OCI-LY1 (cell line): ENCODE data around the gene EMILIN3.

ENCODE experiments used
- EZH2 ChIP-seq: fragments of 200-600 bp; sonication (generic), shearing (Covaris generic); IDR thresholded peaks from 2 replicates; pipeline ENCODE4 v1.8.0; 2017; ENCODE audit warnings: borderline replicate concordance, mixed run types, mild to moderate bottlenecking, antibody characterized with exemption, low read length, moderate library complexity, mixed read lengths
- TF ChIP-seq, protein P1 (sequence below): fragments of 200-600 bp; sonication (generic), shearing (Covaris generic); IDR thresholded peaks from 2 replicates; pipeline ENCODE4 v1.5.1; 2017; ENCODE audit warnings: mild to moderate bottlenecking, antibody characterized with exemption, low read length, moderate library complexity, mixed read lengths

DNA sequence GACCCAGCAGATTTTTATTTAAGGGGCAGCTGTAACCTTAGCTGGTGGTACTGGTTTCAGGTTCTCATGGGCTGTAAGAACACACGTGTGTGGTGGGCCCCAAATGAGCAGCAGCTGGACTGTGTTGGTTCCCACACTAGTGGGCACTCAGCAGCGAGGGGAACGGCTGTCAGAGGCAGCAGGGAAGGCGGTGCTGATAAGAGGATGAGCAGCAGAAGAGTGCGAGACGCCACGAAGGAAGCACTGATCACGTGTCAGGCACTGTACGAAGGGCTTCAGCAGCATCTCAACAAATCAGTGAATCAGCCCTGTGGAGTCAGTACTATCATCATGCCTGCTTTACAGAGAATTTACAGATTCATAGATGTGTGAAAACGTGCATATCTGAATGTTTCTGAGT is 41.0 kb upstream of the EMILIN3 start:
- TF ChIP-seq, protein P1, sequence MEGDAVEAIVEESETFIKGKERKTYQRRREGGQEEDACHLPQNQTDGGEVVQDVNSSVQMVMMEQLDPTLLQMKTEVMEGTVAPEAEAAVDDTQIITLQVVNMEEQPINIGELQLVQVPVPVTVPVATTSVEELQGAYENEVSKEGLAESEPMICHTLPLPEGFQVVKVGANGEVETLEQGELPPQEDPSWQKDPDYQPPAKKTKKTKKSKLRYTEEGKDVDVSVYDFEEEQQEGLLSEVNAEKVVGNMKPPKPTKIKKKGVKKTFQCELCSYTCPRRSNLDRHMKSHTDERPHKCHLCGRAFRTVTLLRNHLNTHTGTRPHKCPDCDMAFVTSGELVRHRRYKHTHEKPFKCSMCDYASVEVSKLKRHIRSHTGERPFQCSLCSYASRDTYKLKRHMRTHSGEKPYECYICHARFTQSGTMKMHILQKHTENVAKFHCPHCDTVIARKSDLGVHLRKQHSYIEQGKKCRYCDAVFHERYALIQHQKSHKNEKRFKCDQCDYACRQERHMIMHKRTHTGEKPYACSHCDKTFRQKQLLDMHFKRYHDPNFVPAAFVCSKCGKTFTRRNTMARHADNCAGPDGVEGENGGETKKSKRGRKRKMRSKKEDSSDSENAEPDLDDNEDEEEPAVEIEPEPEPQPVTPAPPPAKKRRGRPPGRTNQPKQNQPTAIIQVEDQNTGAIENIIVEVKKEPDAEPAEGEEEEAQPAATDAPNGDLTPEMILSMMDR = no peak
- no peak for TF ChIP-seq EZH2
